ENCODE results near the gene BHMT. TPM values are rescaled to one million over a fixed set of nuclear protein-coding genes. Genes with fewer than 3 reads are reported as not detected.

BHMT gene
- total RNA-seq, 3 donors from 2014 or later (not counting 1 experiment from before 2014, with no cell fraction given) = not detected

DNA sequence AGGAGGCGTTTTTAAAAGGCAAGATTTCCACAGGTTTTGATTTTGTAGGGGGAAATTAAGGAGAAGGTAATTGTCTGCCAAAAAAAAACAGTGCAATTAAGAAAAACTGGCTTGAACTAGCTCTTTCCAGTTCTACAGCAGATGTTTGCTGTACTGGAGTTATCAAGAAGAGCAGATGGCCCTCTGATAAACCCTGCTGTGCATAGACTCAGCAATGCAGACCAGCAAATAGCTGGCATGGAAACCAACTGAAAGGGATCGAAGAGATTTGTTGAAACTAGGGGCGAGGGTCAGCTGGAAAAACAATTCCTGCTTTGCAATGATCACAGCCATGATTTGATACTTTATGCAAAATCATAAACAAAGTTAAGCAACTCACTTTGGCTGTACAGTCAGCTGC lies 17.8 kb upstream of the BHMT start:
- peaks cover 5 to 7% of the 10 kb centered on the region in 2 donors for H3K27me3 Mint-ChIP-seq (ENCODE audit: low read depth in 2 of 2)
- Histone ChIP-seq H3K36me3 (ENCODE audit: control insufficient read depth, insufficient read depth, low read length) (no peaks in the 10 kb centered on the region), H3K27ac (ENCODE audit: low read length) (no peak overlapping the region), H3K9me3 (ENCODE audit: control insufficient read depth, insufficient read depth, low read length) (no peaks in the 10 kb centered on the region), H3K27me3 (ENCODE audit: control insufficient read depth, insufficient read depth, low read length) (no peaks in the 10 kb centered on the region), H3K4me3 (ENCODE audit: low read length) (no peak overlapping the region), H3K4me1 (ENCODE audit: control insufficient read depth, insufficient read depth, low read length) (no peaks in the 10 kb centered on the region)
- no peaks in the 10 kb centered on the region for H3K36me3 Mint-ChIP-seq
- no peak for ATAC-seq
- DNase-seq = no peak
- no peaks in the 10 kb centered on the region for H3K4me1 Mint-ChIP-seq
- no peaks in the 10 kb centered on the region for H3K9me3 Mint-ChIP-seq
- WGBS (ENCODE audit: insufficient coverage) = 77% methylated on average over 3 of the region's 3 CpGs
- intact Hi-C loops (cut with micrococcal nuclease) = no loop called here
- no peak overlapping the region for H3K27ac Mint-ChIP-seq
- TF ChIP-seq, protein P1, sequence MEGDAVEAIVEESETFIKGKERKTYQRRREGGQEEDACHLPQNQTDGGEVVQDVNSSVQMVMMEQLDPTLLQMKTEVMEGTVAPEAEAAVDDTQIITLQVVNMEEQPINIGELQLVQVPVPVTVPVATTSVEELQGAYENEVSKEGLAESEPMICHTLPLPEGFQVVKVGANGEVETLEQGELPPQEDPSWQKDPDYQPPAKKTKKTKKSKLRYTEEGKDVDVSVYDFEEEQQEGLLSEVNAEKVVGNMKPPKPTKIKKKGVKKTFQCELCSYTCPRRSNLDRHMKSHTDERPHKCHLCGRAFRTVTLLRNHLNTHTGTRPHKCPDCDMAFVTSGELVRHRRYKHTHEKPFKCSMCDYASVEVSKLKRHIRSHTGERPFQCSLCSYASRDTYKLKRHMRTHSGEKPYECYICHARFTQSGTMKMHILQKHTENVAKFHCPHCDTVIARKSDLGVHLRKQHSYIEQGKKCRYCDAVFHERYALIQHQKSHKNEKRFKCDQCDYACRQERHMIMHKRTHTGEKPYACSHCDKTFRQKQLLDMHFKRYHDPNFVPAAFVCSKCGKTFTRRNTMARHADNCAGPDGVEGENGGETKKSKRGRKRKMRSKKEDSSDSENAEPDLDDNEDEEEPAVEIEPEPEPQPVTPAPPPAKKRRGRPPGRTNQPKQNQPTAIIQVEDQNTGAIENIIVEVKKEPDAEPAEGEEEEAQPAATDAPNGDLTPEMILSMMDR (IDR thresholded peaks at IDR 0.05) = no peak
- H3K4me3 Mint-ChIP-seq = no peak overlapping the region

DNA sequence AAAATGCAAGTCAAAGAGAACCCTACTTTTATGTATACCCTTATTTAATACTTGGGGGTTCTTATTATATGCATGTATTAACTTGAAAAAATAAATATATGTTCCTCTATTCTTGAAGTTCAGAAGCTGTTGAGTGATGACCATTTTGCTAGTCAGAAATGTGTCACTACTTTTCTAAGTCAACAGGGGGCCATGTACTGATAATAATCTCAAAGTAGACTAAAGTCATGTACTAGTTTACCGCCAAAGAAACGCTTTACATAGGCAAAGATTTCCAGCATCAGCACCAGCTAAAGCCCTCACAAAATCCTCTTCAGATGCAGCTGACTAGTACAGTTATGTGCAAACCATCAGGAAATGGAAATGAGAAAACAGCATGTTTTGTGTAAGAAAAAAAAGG lies 5.7 kb upstream of the BHMT start:
- WGBS (ENCODE audit: insufficient coverage) = 90% methylated on average over 2 of the region's 2 CpGs
- Mint-ChIP-seq H3K4me1 (no peaks in the 10 kb centered on the region), H3K36me3 (no peaks in the 10 kb centered on the region), H3K9me3 (no peaks in the 10 kb centered on the region), H3K4me3 (no peak overlapping the region), H3K27ac (no peak overlapping the region), H3K27me3 (ENCODE audit: low read depth in 2 of 2) (peaks cover 28 to 36% of the 10 kb centered on the region in 2 donors)
- Histone ChIP-seq H3K4me3 (ENCODE audit: low read length) (no peak overlapping the region), H3K27ac (ENCODE audit: low read length) (no peak overlapping the region), H3K4me1 (ENCODE audit: control insufficient read depth, insufficient read depth, low read length) (no peaks in the 10 kb centered on the region), H3K9me3 (ENCODE audit: control insufficient read depth, insufficient read depth, low read length) (no peaks in the 10 kb centered on the region), H3K36me3 (ENCODE audit: control insufficient read depth, insufficient read depth, low read length) (no peaks in the 10 kb centered on the region), H3K27me3 (ENCODE audit: control insufficient read depth, insufficient read depth, low read length) (peaks cover 3% of the 10 kb centered on the region)
- no peak for DNase-seq
- intact Hi-C loops (cut with micrococcal nuclease) = no loop called here
- TF ChIP-seq, protein P1 (IDR thresholded peaks at IDR 0.05) = no peak
- no peak for ATAC-seq

DNA sequence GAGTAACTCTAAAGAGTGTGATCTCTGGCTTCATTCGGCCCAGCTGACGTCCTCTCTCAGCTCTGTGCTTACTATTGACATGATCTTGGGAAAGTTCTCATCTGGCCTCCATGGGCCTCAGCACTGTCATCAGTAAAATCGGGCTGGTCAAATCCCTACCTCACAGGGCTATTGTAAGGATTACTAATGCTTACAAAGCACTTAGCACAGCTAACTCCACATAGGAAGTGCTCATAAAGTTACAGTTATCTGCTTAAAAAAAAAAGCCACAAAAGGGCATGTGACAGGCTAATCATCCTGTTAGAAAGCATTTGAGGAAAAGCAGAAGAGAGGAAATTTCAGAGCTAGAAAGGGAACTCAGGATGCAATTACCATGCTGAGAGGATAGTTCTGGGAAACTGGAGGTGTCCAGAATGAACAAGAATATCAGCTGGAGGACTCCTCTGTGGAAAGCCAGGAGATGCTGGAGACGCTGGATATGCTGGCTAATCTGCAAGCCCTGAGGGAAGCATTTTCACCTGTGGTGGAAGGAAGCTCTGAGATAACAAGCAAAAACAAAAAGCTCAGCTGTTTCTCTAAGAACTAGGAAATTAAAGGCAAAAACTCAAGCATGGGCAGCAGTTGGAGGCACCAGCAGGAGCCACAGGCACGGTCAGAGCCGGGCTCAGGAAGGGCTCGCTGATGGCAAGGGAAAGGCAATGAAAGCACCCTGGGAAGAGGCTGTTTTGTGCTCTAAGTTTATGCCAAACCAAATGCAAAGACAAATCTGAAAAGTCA lies 4.4 kb upstream of the BHMT start:
- DNase-seq (no peak), ATAC-seq (no peak)
- H3K4me1 Mint-ChIP-seq = no peaks in the 10 kb centered on the region
- Histone ChIP-seq H3K9me3 (ENCODE audit: control insufficient read depth, insufficient read depth, low read length) (no peaks in the 10 kb centered on the region), H3K27ac (ENCODE audit: low read length) (no peak overlapping the region), H3K36me3 (ENCODE audit: control insufficient read depth, insufficient read depth, low read length) (no peaks in the 10 kb centered on the region), H3K27me3 (ENCODE audit: control insufficient read depth, insufficient read depth, low read length) (peaks cover 14% of the 10 kb centered on the region), H3K4me3 (ENCODE audit: low read length) (no peak overlapping the region), H3K4me1 (ENCODE audit: control insufficient read depth, insufficient read depth, low read length) (no peaks in the 10 kb centered on the region)
- H3K27ac Mint-ChIP-seq = no peak overlapping the region
- peaks cover 39 to 49% of the 10 kb centered on the region in 2 donors for H3K27me3 Mint-ChIP-seq (ENCODE audit: low read depth in 2 of 2)
- H3K36me3 Mint-ChIP-seq = no peaks in the 10 kb centered on the region
- 44% methylated on average over 7 of the region's 7 CpGs for WGBS (ENCODE audit: insufficient coverage)
- TF ChIP-seq, protein P1 (IDR thresholded peaks at IDR 0.05) = no peak
- no peaks in the 10 kb centered on the region for H3K9me3 Mint-ChIP-seq
- intact Hi-C loops (cut with micrococcal nuclease) = no loop called here
- no peak overlapping the region for H3K4me3 Mint-ChIP-seq

DNA sequence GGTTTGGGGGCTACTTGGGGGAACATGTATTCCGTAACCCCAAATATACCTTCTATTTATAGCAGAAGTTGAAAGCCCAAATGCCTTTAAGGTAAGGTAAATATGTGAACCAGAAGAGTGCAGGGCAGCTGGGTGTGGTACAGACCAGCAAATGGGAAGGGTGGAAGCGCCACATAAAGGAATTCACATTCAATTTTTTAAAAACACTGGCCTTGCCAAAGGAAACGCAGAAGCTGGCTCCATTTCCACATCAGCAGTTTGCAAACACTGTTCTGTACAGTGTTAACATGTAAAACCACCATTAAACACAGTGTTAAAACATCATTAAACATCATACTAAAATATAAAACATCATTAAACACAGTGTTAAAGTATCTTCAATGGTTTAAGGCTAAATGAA lies 3.5 kb upstream of the BHMT start:
- Histone ChIP-seq H3K9me3 (ENCODE audit: control insufficient read depth, insufficient read depth, low read length) (no peaks in the 10 kb centered on the region), H3K4me1 (ENCODE audit: control insufficient read depth, insufficient read depth, low read length) (no peaks in the 10 kb centered on the region), H3K27ac (ENCODE audit: low read length) (no peak overlapping the region), H3K4me3 (ENCODE audit: low read length) (no peak overlapping the region), H3K27me3 (ENCODE audit: control insufficient read depth, insufficient read depth, low read length) (peaks cover 14% of the 10 kb centered on the region), H3K36me3 (ENCODE audit: control insufficient read depth, insufficient read depth, low read length) (no peaks in the 10 kb centered on the region)
- Mint-ChIP-seq H3K4me3 (no peak overlapping the region), H3K9me3 (no peaks in the 10 kb centered on the region), H3K36me3 (no peaks in the 10 kb centered on the region), H3K27ac (no peak overlapping the region), H3K4me1 (no peaks in the 10 kb centered on the region), H3K27me3 (ENCODE audit: low read depth in 2 of 2) (peaks cover 48 to 58% of the 10 kb centered on the region in 2 donors)
- ATAC-seq = no peak
- intact Hi-C loops (cut with micrococcal nuclease) = no loop called here
- WGBS (ENCODE audit: insufficient coverage) = 96% methylated on average over 2 of the region's 3 CpGs
- TF ChIP-seq, protein P1 (IDR thresholded peaks at IDR 0.05) = no peak
- DNase-seq = no peak

Measured in natural killer cell (primary cell).